ENCODE data around the gene PLAAT4. TPM values are rescaled to one million over a fixed set of nuclear protein-coding genes. Genes with fewer than 3 reads are reported as not detected.

The PLAAT4 gene
- total RNA-seq, 1 experiment from 2014 or later: 2.9 TPM

- Mint-ChIP-seq H3K4me3 (no peak overlapping the region), H3K27ac (no peak overlapping the region), H3K4me1 (peaks cover 18% of the 10 kb centered on the region), H3K9me3 (no peaks in the 10 kb centered on the region), H3K36me3 (no peaks in the 10 kb centered on the region), H3K27me3 (ENCODE audit: low read depth) (no peaks in the 10 kb centered on the region; the same call in 1 of the 2 replicates)
- ATAC-seq (no peak), DNase-seq (ENCODE audit: low spot score) (no peak)
- ChIA-PET POLR2A (no interaction called here), CTCF (no interaction called here)
- no peak for TF ChIP-seq E2F5 (CRISPR knock-in tag; IDR thresholded peaks at IDR 0.05)
Measured at GRCh38 chr11:63512816-63513215, 23.8 kb upstream of the PLAAT4 start.

GRCh38 chr11:63516109-63516508, 20.5 kb upstream of the PLAAT4 start:
- TF ChIP-seq ARID4B (CRISPR knock-in tag; IDR thresholded peaks at IDR 0.05; ENCODE audit: borderline replicate concordance): no peak
- no peak for TF ChIP-seq PREB (CRISPR knock-in tag; IDR thresholded peaks at IDR 0.05; ENCODE audit: borderline replicate concordance)
- TF ChIP-seq E2F1 (CRISPR knock-in tag; IDR thresholded peaks at IDR 0.05): no peak
- TF ChIP-seq E2F4 (CRISPR knock-in tag; IDR thresholded peaks at IDR 0.05; ENCODE audit: borderline replicate concordance, low read depth): no peak
- TF ChIP-seq ZNF138 (CRISPR knock-in tag; conservative IDR thresholded peaks at IDR 0.05): no peak
- H3K4me3 Mint-ChIP-seq: no peak overlapping the region
- ChIA-PET CTCF (interaction anchor here (0.6 to 1.0 kb wide), 2 partner anchors 8 to 168 kb away, joined by 3 to 4 read pairs; no protein-coding TSS in a partner anchor), POLR2A (no interaction called here)
- H3K36me3 Mint-ChIP-seq: peaks cover 19% of the 10 kb centered on the region
- ATAC-seq (no peak), DNase-seq (ENCODE audit: low spot score) (no peak)
- H3K4me1 Mint-ChIP-seq: peaks cover 9% of the 10 kb centered on the region
- peaks cover 21% of the 10 kb centered on the region for H3K9me3 Mint-ChIP-seq
- no peaks in the 10 kb centered on the region; the same call in 1 of the 2 replicates for H3K27me3 Mint-ChIP-seq (ENCODE audit: low read depth)
- no peak overlapping the region for H3K27ac Mint-ChIP-seq

GRCh38 chr11:63517156-63517555, 19.5 kb upstream of the PLAAT4 start:
- no peak for ATAC-seq
- ChIA-PET POLR2A (no interaction called here), CTCF (interaction anchor here (1.0 kb wide), 1 partner anchor 10 kb away, joined by 4 read pairs; no protein-coding TSS in a partner anchor)
- H3K27ac Mint-ChIP-seq: no peak overlapping the region
- no peaks in the 10 kb centered on the region; the same call in 1 of the 2 replicates for H3K27me3 Mint-ChIP-seq (ENCODE audit: low read depth)
- peaks cover 27% of the 10 kb centered on the region for H3K36me3 Mint-ChIP-seq
- peaks cover 28% of the 10 kb centered on the region for H3K9me3 Mint-ChIP-seq
- H3K4me3 Mint-ChIP-seq: no peak overlapping the region
- peaks cover 6% of the 10 kb centered on the region; the same call in 1 of the 2 replicates for H3K4me1 Mint-ChIP-seq
- no peak for DNase-seq (ENCODE audit: low spot score)
- no peak for TF ChIP-seq ZNF671 (CRISPR knock-in tag; IDR thresholded peaks at IDR 0.05)
- no peak for TF ChIP-seq EMX1 (CRISPR knock-in tag; IDR thresholded peaks at IDR 0.05)
- no peak for TF ChIP-seq FOXP4 (CRISPR knock-in tag; IDR thresholded peaks at IDR 0.05)
- no peak for TF ChIP-seq TCF7 (CRISPR knock-in tag; IDR thresholded peaks at IDR 0.05; ENCODE audit: low read depth)
- TF ChIP-seq ZNF263 (CRISPR knock-in tag; IDR thresholded peaks at IDR 0.05; ENCODE audit: low read depth): no peak
- TF ChIP-seq ZBTB43 (CRISPR knock-in tag; IDR thresholded peaks at IDR 0.05): no peak
- TF ChIP-seq TEAD1 (CRISPR knock-in tag; IDR thresholded peaks at IDR 0.05): no peak
- TF ChIP-seq ATF2 (CRISPR knock-in tag; IDR thresholded peaks at IDR 0.05; ENCODE audit: borderline replicate concordance, low read depth): no peak
- TF ChIP-seq SP1 (CRISPR knock-in tag; conservative IDR thresholded peaks at IDR 0.05): no peak
- TF ChIP-seq RELA (CRISPR knock-in tag; IDR thresholded peaks at IDR 0.05; ENCODE audit: borderline replicate concordance): no peak
- no peak for TF ChIP-seq ESRRA (CRISPR knock-in tag; IDR thresholded peaks at IDR 0.05; ENCODE audit: borderline replicate concordance)
